HepG2 (cell line): ENCODE data around the gene GGA1. TPM values are rescaled to one million over a fixed set of nuclear protein-coding genes. Genes with fewer than 3 reads are reported as not detected.

ENCODE experiments used
- ATAC-seq: fragments of 200-7000 bp; cut with Tn5 transposase; 3 replicates; pipeline ENCODE4 v1.9.1; 2020; ENCODE audit warnings: mild to moderate bottlenecking, moderate library complexity
- BruUV-seq: library from RNA; stranded (reverse); fragments of 400-500 nt; replicated peaks from 2 replicates; lab custom pipeline; 2021; lab: Mats Ljungman, UMichigan
- CTCF ChIA-PET: fragments of 300-600 bp; formaldehyde crosslinking; extraction: SDS; loops from one replicate; lab custom pipeline; 2021; ENCODE audit warnings: low total read pairs, inconsistent platforms, low intra/inter-chr PET ratio; lab: Yijun Ruan, JAX
- POLR2A ChIA-PET: fragments of 350-600 bp; sonication (Branson Sonifier 250); formaldehyde crosslinking; loops from one replicate; lab custom pipeline; 2020; ENCODE audit warnings: antibody characterized with exemption, inconsistent platforms; lab: Yijun Ruan, JAX
- DNase-seq: peaks from one replicate; pipeline ENCODE4 v3.0.0-alpha.2; 2015; ENCODE audit warnings: low spot score
- FAIRE-seq: peaks from 3 replicates; lab custom pipeline; 2011; peaks lifted over from hg19 to GRCh38; lab: Jason Lieb, UNC
- H2AFZ ChIP-seq: one replicate; pipeline ENCODE4 v1.6.1; 2011; ENCODE audit warnings: low read length, inconsistent platforms
- H3K27ac ChIP-seq: fragments of 300-600 bp; 3 replicates; pipeline ENCODE4 v1.8.0; 2011; ENCODE audit warnings: mixed run types, mild to moderate bottlenecking, mixed read lengths, low read length, inconsistent platforms; ENCODE audit not compliant: insufficient read depth; ENCODE audit errors: extremely low read length
- H3K27me3 ChIP-seq, 2 experiments: fragments of 200-600 bp in 1 of 2; 2 replicates in 1 of 2; 3 replicates in 1 of 2; pipeline versions ENCODE4 v1.6.0 to v1.8.0; 2011; ENCODE audit warnings: low read length in 2 of 2, mild to moderate bottlenecking in 2 of 2, moderate library complexity in 2 of 2, inconsistent platforms in 1 of 2; ENCODE audit not compliant: insufficient read depth in 2 of 2, control insufficient read depth in 1 of 2
- H3K36me3 ChIP-seq, 2 experiments: fragments of 200-600 bp in 1 of 2; replicated peaks in 1 of 2; 2 replicates in 1 of 2; 3 replicates in 1 of 2; pipeline versions ENCODE4 v1.5.1 to v1.8.0; 2011; ENCODE audit warnings: low read length in 2 of 2, inconsistent platforms in 1 of 2; ENCODE audit not compliant: insufficient read depth in 2 of 2, control insufficient read depth in 1 of 2
- H3K4me1 ChIP-seq: 2 replicates; pipeline ENCODE4 v1.5.1; 2012; ENCODE audit warnings: low read length, inconsistent platforms; ENCODE audit not compliant: insufficient read depth
- H3K4me2 ChIP-seq: 2 replicates; pipeline ENCODE4 v1.6.0; 2011; ENCODE audit warnings: low read depth, low read length, inconsistent platforms
- H3K4me3 ChIP-seq, 3 experiments: fragments of 200-600 bp in 1 of 3; sonication (generic), shearing (Covaris generic) in 1 of 3; replicated peaks in 1 of 3; 2 replicates each; pipeline ENCODE4 v1.5.1; 2011 to 2016; ENCODE audit warnings: low read length in 3 of 3, inconsistent platforms in 2 of 3, low read depth in 2 of 3, mild to moderate bottlenecking in 2 of 3, control low read depth in 1 of 3, mixed read lengths in 1 of 3; ENCODE audit not compliant: insufficient read depth in 1 of 3
- H3K79me2 ChIP-seq: one replicate; pipeline ENCODE4 v1.6.1; 2011; ENCODE audit warnings: low read length, inconsistent platforms; ENCODE audit not compliant: insufficient read depth
- H3K9ac ChIP-seq: 2 replicates; pipeline ENCODE4 v1.6.0; 2011; ENCODE audit warnings: mild to moderate bottlenecking, low read depth, low read length, inconsistent platforms; ENCODE audit not compliant: insufficient read depth
- H3K9me3 ChIP-seq: 2 replicates; pipeline ENCODE4 v1.5.1; 2012; ENCODE audit warnings: mild to moderate bottlenecking, low read length
- H4K20me1 ChIP-seq: 2 replicates; pipeline ENCODE4 v1.6.0; 2011; ENCODE audit warnings: inconsistent platforms, mild to moderate bottlenecking, low read length, moderate library complexity; ENCODE audit not compliant: insufficient read depth
- BCL6 ChIP-seq: IDR thresholded peaks from 2 replicates; pipeline ENCODE4 v1.6.1; 2016; ENCODE audit warnings: missing genetic modification reagents, missing compliant biosample characterization
- CBX5 ChIP-seq: sonication (generic); formaldehyde crosslinking; IDR thresholded peaks from 2 replicates; pipeline ENCODE4 v1.4.0; 2020; ENCODE audit warnings: missing genetic modification reagents, borderline replicate concordance
- FLYWCH1 ChIP-seq: sonication (generic); formaldehyde crosslinking; IDR thresholded peaks from 2 replicates; pipeline ENCODE4 v1.8.1; 2023; ENCODE audit warnings: mild to moderate bottlenecking, missing genetic modification reagents
- HIVEP1 ChIP-seq: sonication (generic); formaldehyde crosslinking; IDR thresholded peaks from 2 replicates; pipeline ENCODE4 v1.4.0; 2020; ENCODE audit warnings: mild to moderate bottlenecking, missing genetic modification reagents
- NAIF1 ChIP-seq: sonication (generic); formaldehyde crosslinking; IDR thresholded peaks from 2 replicates; pipeline ENCODE4 v1.5.0; 2020; ENCODE audit warnings: mild to moderate bottlenecking, missing genetic modification reagents, borderline replicate concordance
- SMARCC2 ChIP-seq: fragments of 450-650 bp; IDR thresholded peaks from 2 replicates; pipeline ENCODE4 v1.6.1; 2017; ENCODE audit warnings: antibody characterized with exemption, mild to moderate bottlenecking
- SRY ChIP-seq: sonication (generic); formaldehyde crosslinking; IDR thresholded peaks from 2 replicates; pipeline ENCODE4 v1.8.0; 2022; ENCODE audit warnings: mild to moderate bottlenecking, missing genetic modification reagents
- ZMYM2 ChIP-seq: sonication (generic); formaldehyde crosslinking; IDR thresholded peaks from 2 replicates; pipeline ENCODE4 v1.8.0; 2022; ENCODE audit warnings: mild to moderate bottlenecking, missing genetic modification reagents
- ZNF138 ChIP-seq: sonication (generic); formaldehyde crosslinking; IDR thresholded peaks from 2 replicates; pipeline ENCODE4 v1.5.0; 2020; ENCODE audit warnings: mild to moderate bottlenecking, low read depth, missing genetic modification reagents
- ZNF343 ChIP-seq: sonication (generic); formaldehyde crosslinking; IDR thresholded peaks from 2 replicates; pipeline ENCODE4 v1.4.0; 2020; ENCODE audit warnings: mild to moderate bottlenecking, missing genetic modification reagents
- ZNF550 ChIP-seq: sonication (generic); formaldehyde crosslinking; IDR thresholded peaks from 2 replicates; pipeline ENCODE4 v1.4.0; 2020; ENCODE audit warnings: mild to moderate bottlenecking, missing genetic modification reagents, borderline replicate concordance
- ZNF615 ChIP-seq: sonication (generic); formaldehyde crosslinking; IDR thresholded peaks from 2 replicates; pipeline ENCODE4 v1.5.0; 2020; ENCODE audit warnings: mild to moderate bottlenecking, missing genetic modification reagents, borderline replicate concordance
- ZNF768 ChIP-seq: sonication (generic); formaldehyde crosslinking; IDR thresholded peaks from 2 replicates; pipeline ENCODE4 v1.4.0; 2020; ENCODE audit warnings: missing genetic modification reagents
- ZNF773 ChIP-seq: sonication (generic); formaldehyde crosslinking; IDR thresholded peaks from 2 replicates; pipeline ENCODE4 v1.4.0; 2020; ENCODE audit warnings: missing genetic modification reagents, borderline replicate concordance
- WGBS: methylation state at CpG from one replicate; pipeline ENCODE4 v1.1.6; 2017; ENCODE audit warnings: low lambda C conversion rate; 5-methylcytosine and 5-hydroxymethylcytosine counted together
- in situ Hi-C: cut with HindIII; loops from 2 replicates; pipeline ENCODE4 v1.10.0; 2017; ENCODE audit warnings: low pct_unique_long_range_greater_than_20kb; ENCODE audit not compliant: extremely low pct_ligation_motif_present
- intact Hi-C: fragments of 100-400 bp; cut with micrococcal nuclease; formaldehyde crosslinking; loops from one replicate; pipeline ENCODE4 v1.10.0; 2022; ENCODE audit not compliant: unreplicated experiment
- polyA plus RNA-seq, 8 experiments: library from polyadenylated mRNA; depleted of rRNA in 3 of 8; stranded (reverse) in 7 of 8; unstranded in 1 of 8; fragments of >200 nt; fragmentation: Illumina TruSeq in 4 of 8; extraction: Trizol in 4 of 8; gene quantifications; 2 replicates each; pipeline versions ENCODE4 v1.2.1 to v1.2.3, GENCODE V29; 2011 to 2016; ENCODE audit warnings: low read depth in 4 of 8, missing spikeins in 1 of 8, mixed read lengths in 1 of 8; ENCODE audit not compliant: insufficient read depth in 1 of 8
- total RNA-seq, 5 experiments: library from RNA; depleted of rRNA; stranded (reverse); fragments of >200 nt; fragmentation: Illumina TruSeq; extraction: Trizol; gene quantifications; 2 replicates each; pipeline ENCODE4 v1.2.3, GENCODE V29; 2016; ENCODE audit warnings: low read depth in 1 of 5
- TF ChIP-seq, protein P1 (sequence below): sonication (generic); formaldehyde crosslinking; IDR thresholded peaks from 2 replicates; pipeline ENCODE4 v1.9.0; 2021; ENCODE audit warnings: missing genetic modification reagents, borderline replicate concordance
- TF ChIP-seq, protein P2 (sequence below): sonication (generic); formaldehyde crosslinking; conservative IDR thresholded peaks from 2 replicates; pipeline ENCODE4 v1.8.1; 2023; ENCODE audit warnings: missing genetic modification reagents
- TF ChIP-seq, protein P3 (sequence below): IDR thresholded peaks from 2 replicates; pipeline ENCODE4 v1.6.1; 2016; ENCODE audit warnings: low read depth

The GGA1 gene
- total and polyA plus RNA-seq, 2 of the 13 experiments (the other 11 are each of a cell fraction or from before 2014, with no cell fraction given), result 29.1 to 87.2 TPM

DNA sequence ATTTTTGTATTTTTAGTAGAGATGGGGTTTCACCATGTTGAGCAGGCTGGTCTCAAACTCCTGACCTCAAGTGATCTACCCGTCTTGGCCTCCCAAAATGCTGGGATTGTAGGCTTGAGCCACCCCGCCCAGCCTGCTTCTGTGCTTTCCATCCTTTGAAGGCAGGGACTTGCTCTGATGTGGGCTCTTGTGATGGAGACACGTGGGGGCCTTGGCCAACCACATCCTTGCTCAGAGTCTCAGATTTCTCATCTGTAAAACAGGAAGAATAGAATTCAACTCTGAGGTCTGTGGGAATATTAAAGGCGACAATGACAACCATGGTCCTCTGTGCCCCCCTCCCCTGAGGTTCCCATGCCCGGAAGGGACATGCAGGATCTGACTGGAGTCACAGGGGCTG, 3.8 kb upstream of the GGA1 start (continued):
- TF ChIP-seq SRY (CRISPR knock-in tag) (no peak), ZNF773 (no peak), FLYWCH1 (CRISPR knock-in tag) (no peak), ZNF138 (CRISPR knock-in tag) (no peak), BCL6 (CRISPR knock-in tag) (no peak), NAIF1 (CRISPR knock-in tag) (no peak)
- TF ChIP-seq, protein P1, sequence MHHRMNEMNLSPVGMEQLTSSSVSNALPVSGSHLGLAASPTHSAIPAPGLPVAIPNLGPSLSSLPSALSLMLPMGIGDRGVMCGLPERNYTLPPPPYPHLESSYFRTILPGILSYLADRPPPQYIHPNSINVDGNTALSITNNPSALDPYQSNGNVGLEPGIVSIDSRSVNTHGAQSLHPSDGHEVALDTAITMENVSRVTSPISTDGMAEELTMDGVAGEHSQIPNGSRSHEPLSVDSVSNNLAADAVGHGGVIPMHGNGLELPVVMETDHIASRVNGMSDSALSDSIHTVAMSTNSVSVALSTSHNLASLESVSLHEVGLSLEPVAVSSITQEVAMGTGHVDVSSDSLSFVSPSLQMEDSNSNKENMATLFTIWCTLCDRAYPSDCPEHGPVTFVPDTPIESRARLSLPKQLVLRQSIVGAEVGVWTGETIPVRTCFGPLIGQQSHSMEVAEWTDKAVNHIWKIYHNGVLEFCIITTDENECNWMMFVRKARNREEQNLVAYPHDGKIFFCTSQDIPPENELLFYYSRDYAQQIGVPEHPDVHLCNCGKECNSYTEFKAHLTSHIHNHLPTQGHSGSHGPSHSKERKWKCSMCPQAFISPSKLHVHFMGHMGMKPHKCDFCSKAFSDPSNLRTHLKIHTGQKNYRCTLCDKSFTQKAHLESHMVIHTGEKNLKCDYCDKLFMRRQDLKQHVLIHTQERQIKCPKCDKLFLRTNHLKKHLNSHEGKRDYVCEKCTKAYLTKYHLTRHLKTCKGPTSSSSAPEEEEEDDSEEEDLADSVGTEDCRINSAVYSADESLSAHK (CRISPR knock-in tag), result no peak

DNA sequence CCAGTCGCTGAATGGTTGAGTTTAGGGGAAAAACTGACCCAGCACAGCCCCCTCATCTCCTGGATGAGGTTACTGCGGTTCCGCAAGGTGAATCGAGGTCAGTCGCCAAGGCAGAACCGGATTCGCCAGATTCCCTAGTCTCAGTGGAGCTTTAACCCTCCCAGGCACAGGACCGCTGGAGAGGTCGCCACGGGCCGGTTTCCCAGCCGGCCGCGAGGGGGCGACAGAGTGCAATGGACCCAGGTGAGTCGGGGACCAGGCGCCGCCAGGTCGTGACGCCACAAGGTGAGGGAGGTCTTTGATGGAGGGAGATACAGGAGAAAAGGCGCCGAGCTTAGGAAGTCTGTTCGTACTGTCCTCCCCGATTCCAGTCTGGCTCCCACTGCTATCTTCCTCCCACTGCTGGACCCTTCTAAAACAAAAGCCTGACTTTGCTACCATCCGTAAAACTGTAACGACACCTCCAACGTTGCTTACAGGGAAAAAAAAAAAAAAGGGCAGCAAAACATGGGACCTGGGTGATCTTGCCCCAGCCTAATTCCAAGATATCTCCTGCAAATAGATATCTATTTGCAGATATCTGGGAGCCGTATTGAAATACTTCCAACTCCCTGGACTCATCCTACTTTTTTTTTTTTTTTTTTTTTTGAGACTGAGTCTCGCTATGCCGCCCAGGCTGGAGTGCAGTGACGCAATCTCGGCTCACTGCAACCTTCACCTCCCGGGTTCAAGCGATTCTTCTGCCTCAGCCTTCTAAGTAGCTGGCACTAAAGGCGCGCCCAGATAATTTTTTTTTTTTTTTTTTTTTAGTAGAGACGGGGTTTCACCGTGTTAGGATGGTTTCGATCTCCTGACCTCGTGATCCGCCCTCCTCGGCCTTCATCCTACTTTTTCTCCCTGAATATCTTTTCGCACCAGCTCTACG, 1.4 kb upstream of the GGA1 start:
- CTCF ChIA-PET, result interaction anchor here (1.0 to 1.6 kb wide), 3 partner anchors 16 to 69 kb away, joined by 3 to 5 read pairs (median 4); no protein-coding TSS in a partner anchor
- Histone ChIP-seq H2AFZ (no peak overlapping the region), H3K27me3 (peaks cover 2 to 5% of the 10 kb centered on the region in 2 experiments; a peak in 1 of 5 replicates), H3K9ac (0 out of 2 replicates have a peak overlapping the region, but pooled peaks have one; percentile 8), H3K79me2 (peaks cover 20% of the 10 kb centered on the region), H3K27ac (no peak overlapping the region), H3K4me3 (peak overlapping the region in 2 of 3 experiments; percentile 21 to 92), H3K36me3 (0 out of 5 replicates have a peak, but pooled peaks cover 0 to 3% of the 10 kb centered on the region in 2 experiments), H3K4me2 (peak overlapping the region; percentile 90), H4K20me1 (no peaks in the 10 kb centered on the region), H3K4me1 (peaks cover 54% of the 10 kb centered on the region), H3K9me3 (no peaks in the 10 kb centered on the region)
- BruUV-seq, result no TSS peak
- FAIRE-seq, result peak; percentile 54
- peak; percentile 77 for DNase-seq
- in situ Hi-C loops (loop anchor here (10.0 kb wide), 1 partner anchor 62 kb away; no protein-coding TSS in a partner anchor), intact Hi-C loops (no loop called here)
- POLR2A ChIA-PET, result interaction anchor here (0.8 to 6.0 kb wide), 40 partner anchors 10 to 257 kb away, joined by 3 to 75 read pairs (median 7); partner anchors contain the start of genes ANKRD54, GCAT, LGALS1 and LGALS2
- WGBS, result 2% methylated on average over 25 of the region's 44 CpGs
- ATAC-seq, result peak; percentile 21
- no peak for TF ChIP-seq ZNF550
- TF ChIP-seq, protein P2, sequence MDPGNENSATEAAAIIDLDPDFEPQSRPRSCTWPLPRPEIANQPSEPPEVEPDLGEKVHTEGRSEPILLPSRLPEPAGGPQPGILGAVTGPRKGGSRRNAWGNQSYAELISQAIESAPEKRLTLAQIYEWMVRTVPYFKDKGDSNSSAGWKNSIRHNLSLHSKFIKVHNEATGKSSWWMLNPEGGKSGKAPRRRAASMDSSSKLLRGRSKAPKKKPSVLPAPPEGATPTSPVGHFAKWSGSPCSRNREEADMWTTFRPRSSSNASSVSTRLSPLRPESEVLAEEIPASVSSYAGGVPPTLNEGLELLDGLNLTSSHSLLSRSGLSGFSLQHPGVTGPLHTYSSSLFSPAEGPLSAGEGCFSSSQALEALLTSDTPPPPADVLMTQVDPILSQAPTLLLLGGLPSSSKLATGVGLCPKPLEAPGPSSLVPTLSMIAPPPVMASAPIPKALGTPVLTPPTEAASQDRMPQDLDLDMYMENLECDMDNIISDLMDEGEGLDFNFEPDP, result no peak
- TF ChIP-seq ZNF343 (CRISPR knock-in tag), result no peak
- TF ChIP-seq ZNF768, result peak; percentile 38; the same call in 1 of the 2 replicates
- no peak for TF ChIP-seq HIVEP1 (CRISPR knock-in tag)
- no peak for TF ChIP-seq ZNF615 (CRISPR knock-in tag)
- no peak for TF ChIP-seq SMARCC2
- TF ChIP-seq CBX5, result peak; percentile 67; the same call in 1 of the 2 replicates
- TF ChIP-seq, protein P3, sequence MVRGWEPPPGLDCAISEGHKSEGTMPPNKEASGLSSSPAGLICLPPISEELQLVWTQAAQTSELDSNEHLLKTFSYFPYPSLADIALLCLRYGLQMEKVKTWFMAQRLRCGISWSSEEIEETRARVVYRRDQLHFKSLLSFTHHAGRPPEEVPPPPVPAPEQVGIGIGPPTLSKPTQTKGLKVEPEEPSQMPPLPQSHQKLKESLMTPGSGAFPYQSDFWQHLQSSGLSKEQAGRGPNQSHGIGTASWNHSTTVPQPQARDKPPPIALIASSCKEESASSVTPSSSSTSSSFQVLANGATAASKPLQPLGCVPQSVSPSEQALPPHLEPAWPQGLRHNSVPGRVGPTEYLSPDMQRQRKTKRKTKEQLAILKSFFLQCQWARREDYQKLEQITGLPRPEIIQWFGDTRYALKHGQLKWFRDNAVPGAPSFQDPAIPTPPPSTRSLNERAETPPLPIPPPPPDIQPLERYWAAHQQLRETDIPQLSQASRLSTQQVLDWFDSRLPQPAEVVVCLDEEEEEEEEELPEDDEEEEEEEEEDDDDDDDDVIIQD (CRISPR knock-in tag), result 0 out of 2 replicates have a peak, but pooled peaks have one; percentile 17
- no peak for TF ChIP-seq ZMYM2
